Lower leg skin (tissue), 3 donors: ENCODE data around the gene ANKRD13C.

ENCODE experiments used
- POLR2A ChIP-seq, 2 donors: fragments of 450-650 bp; IDR thresholded peaks; one replicate each; pipeline ENCODE4 v1.6.1; 2016 to 2017; ENCODE audit warnings: antibody characterized with exemption in 2 of 2, mild to moderate bottlenecking in 1 of 2, moderate library complexity in 1 of 2
- TF ChIP-seq, protein P1 (sequence below), 3 donors: fragments of 450-650 bp; IDR thresholded peaks; one replicate each; pipeline ENCODE4 v1.5.1; 2016; ENCODE audit warnings: antibody characterized with exemption in 3 of 3, mild to moderate bottlenecking in 3 of 3, moderate library complexity in 2 of 3

- no peak for TF ChIP-seq POLR2A (IDR thresholded peaks at IDR 0.05)
- TF ChIP-seq, protein P1, sequence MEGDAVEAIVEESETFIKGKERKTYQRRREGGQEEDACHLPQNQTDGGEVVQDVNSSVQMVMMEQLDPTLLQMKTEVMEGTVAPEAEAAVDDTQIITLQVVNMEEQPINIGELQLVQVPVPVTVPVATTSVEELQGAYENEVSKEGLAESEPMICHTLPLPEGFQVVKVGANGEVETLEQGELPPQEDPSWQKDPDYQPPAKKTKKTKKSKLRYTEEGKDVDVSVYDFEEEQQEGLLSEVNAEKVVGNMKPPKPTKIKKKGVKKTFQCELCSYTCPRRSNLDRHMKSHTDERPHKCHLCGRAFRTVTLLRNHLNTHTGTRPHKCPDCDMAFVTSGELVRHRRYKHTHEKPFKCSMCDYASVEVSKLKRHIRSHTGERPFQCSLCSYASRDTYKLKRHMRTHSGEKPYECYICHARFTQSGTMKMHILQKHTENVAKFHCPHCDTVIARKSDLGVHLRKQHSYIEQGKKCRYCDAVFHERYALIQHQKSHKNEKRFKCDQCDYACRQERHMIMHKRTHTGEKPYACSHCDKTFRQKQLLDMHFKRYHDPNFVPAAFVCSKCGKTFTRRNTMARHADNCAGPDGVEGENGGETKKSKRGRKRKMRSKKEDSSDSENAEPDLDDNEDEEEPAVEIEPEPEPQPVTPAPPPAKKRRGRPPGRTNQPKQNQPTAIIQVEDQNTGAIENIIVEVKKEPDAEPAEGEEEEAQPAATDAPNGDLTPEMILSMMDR (IDR thresholded peaks at IDR 0.05): no peak
Observed at GRCh38 chr1:70364439-70364838, 9.9 kb upstream of the ANKRD13C start.
